DLD1 (cell line): ENCODE results near the gene TUBA3D.
"Not testable (repeated sequence)": the region's sequence is repeated elsewhere in the genome, so short reads cannot be mapped to it uniquely, and the experiment has no call there.

ENCODE experiments used
- in situ Hi-C: cut with HindIII; loops from 2 replicates; pipeline ENCODE4 v1.10.0; 2017; ENCODE audit warnings: low sequenced_read_pairs

TUBA3D gene

DNA sequence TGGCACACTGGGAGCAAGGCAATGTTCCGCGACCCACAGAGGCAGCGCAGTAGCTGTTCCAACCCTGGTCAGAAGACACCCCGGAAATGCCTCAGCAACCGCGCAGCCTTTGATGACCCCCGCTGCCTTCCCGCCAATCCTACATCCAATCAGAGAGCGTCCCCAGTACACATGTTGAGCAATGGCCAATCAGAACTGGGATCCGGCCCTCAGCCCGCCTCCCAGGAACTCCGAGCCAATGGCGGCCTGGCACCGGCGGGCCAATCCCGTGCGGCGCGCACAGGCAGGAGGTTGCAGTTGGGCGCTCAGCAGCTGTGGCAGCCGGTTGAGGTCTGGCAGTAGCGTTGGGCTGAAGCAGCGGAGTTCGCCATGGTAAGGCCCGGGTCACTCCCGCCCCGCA lies at the start of gene TUBA3D:
Gene TUBA3D, plus strand, starts transcription at position 289 of the 400 bp plus-strand sequence. Its CDS starts 81 bp downstream, at position 370.
- in situ Hi-C loops: no loop called here

DNA sequence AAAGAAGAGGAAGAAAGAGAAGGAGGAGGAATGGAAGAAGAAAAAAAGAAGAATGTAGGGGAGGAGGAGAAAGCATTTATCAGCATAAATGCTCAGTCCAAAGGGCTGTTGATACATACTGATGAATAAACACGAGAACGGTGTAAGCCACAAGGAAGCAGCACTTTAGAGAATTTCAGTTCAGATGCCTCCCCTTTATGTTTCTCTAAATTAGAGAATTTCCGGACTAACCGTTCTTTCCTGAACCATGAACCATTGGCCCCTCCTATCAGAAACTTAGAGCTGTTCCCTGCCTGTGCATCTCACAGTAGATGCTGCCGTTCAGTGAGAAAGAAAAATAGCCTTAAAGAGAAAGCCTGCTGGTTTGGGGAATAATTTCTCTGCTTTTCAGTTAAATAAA lies 49.2 kb upstream of the TUBA3D start:
- in situ Hi-C loops: no loop called here

DNA sequence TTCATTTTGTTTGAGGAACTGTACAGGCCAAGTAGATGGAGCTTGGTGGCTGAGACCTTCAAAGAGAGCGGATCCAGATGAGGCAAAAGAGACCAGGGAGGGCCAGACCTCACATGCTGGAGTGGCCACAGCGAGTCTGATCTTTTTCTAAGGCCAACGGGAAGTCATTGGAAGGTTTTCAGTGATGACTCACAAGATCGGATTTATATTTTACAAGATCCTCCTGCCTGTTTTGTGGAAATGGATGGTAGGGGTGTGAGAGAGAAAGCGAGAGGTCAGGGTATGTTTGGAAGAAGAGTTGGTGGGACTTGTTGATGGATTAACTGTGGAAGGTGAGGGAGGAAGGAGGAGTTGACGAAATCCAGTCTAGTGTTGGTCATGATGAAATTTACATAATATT lies 44.6 kb upstream of the TUBA3D start:
- in situ Hi-C loops: no loop called here

DNA sequence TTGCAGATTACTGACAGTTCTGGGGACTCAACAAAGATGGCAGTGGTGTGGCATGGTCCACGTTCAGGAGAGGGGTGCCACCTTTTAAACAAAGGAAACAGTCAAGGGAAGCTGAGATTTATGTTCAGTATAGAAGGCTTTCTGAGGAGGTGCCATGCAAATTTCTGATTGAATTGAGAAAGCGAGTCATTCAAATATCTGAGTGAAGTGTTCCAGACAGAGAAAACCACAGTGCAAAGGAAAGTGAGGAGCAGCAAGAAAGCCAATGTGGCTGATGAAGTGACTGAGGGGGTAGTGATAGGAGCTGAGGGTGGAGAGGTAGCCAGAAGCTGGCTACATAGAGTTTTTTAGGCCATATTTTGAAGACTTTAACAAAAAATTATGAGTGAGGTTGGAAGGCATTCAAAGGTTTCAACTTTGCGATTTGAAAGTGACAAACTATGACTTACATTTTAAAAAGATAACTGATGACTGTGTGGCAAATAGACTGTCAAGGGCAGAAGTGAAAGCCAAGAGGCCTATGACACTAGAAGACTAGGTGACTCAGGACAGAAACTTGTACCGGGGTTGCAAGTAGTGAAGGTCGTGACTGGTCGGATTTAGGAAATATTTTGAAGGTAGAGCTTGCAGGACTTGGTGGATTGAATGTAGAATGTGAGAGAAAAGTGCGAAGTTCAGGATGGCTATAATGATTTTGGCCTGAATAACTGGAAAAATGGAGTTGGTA lies 35.0 kb upstream of the TUBA3D start:
- in situ Hi-C loops: not testable (repeated sequence)

DNA sequence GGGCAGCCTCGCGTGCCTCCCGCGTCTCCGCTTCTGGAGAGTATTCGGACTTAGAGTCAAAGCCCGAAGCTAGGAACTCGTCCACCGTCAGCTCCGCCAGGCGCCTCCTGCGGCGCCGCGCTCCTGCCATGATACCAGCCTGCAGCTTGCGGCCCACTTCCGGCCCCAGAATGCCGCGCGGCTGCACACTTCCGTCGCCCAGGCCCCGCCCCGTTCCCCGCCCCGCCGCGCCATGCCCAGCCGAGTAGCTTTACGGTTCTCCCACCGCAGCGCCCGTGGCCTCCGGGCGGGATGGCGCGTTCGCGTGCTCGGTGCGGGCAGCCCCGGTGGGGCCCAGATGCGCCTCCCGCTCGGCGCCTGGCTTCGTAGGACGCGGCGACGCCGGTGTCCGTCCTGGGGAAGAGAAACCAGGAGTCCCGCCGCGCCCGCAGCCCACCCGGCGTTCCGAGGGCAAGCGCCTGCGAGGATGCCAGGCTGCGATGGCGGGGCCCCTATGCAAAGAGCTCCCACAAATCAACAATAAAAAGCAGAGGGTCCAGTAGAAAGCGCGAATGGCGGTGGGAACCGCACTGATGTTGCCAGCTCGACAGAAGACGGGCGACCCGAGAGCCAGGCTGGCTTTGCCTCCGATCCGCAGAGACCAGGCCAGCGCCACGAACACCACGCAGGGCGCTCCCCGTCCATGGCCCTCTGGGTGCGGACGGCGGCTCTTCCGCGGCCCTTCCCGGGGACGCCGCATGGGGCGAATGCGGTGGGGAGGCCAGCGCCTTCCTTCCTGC lies 31.0 kb upstream of the TUBA3D start:
- in situ Hi-C loops: not testable (repeated sequence)

DNA sequence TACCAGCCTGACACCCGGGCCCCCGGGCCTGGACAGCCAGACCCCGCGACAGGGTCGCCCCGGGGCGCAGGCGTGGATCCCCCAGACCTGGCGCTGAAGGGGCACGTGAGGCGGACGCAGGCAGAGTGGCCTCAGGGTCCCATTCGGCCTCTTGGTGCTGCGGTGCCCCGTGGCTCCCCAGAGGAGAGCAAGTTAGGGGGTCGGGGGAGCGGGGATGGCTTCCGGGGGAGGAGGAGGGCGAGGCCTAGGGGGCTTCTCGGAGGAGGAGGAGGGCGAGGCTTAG lies 30.5 kb upstream of the TUBA3D start:
- in situ Hi-C loops: not testable (repeated sequence)

DNA sequence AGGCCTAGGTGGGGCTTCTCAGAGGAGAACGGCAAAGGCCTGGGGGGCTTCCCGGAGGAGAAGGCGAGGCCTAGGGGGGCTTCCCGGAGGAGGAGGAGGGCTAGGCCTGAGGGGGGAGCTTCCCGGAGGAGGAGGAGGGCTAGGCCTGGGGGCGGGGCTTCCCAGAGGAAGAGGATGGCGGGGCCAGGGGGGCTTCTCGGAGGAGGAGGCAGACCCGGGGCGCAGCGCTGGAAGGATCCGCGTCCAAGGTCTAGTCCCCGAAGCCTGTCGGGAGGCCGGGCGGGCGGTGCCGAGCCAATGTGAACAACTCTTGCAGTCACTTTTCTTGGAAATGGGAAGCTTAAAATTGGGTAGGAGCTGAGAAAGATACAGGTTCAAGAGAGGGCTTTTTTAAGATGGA lies 30.0 kb upstream of the TUBA3D start:
- in situ Hi-C loops: no loop called here

DNA sequence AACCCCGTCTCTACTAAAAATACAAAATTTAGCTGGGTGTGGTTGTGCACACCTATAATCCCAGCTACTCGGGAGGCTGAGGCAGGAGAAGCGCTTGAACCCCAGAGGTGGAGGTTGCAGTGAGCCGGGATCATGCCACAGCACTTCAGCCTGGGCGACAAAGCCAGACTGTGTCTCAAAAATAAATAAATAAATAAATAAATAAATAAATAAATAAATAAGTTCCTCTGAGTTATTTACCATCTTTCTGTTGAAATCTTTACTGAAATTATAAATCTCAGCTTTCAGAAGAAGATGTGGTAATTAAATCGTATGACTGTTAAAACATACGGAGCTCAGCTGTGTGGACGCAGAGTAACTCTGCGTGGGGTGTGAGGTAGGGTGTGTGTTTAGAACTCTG lies 27.9 kb upstream of the TUBA3D start:
- in situ Hi-C loops: not testable (repeated sequence)

DNA sequence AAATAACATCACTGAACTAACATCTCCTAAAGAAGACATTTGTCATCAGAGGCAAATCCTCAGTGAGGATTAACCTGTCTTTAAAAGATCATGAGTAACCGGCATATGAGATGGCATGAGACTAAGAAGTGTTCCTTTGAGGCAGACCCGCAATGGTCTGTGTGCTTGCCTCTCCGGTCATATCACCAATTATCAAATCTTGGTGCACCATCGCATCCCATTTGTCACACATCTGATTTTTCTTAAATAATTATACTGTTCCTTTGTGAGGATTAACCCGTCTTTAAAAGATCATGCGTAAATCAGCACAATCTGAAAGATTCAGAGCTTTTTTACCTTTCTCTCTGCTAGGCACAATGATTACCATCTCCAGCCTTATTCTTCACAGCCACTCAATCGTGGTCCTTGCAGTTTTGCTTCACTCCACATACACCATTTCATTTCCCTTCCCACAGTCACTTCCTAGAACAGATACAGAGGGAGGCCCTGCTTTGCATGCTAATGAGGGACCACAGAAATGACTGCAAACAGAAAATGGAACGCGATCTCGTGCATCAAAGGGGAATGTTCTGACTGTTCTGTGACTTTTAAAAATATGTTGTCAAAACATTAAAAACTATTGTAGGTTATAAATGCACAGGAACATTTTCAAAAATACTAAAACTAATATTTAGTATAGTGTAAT lies 24.5 kb upstream of the TUBA3D start:
- in situ Hi-C loops: not testable (repeated sequence)

DNA sequence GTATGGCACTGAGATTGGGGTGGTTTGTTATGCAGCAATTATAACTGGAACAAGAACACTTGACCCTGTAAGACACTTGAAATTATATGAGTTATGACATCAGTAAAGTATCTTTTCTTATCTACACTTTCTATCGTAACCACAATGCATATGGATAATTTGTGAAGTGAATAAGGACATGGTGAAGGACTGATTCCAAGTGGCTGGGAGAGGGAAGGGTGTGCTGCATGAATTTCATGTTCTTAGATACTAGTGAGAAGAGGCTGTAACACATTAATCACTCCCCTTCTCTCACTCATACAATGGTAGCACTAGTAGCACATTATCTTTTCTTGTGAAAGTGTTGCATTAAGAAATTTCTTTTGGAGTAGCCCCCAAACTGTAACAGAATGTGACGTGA lies 21.0 kb upstream of the TUBA3D start:
- in situ Hi-C loops: not testable (repeated sequence)

DNA sequence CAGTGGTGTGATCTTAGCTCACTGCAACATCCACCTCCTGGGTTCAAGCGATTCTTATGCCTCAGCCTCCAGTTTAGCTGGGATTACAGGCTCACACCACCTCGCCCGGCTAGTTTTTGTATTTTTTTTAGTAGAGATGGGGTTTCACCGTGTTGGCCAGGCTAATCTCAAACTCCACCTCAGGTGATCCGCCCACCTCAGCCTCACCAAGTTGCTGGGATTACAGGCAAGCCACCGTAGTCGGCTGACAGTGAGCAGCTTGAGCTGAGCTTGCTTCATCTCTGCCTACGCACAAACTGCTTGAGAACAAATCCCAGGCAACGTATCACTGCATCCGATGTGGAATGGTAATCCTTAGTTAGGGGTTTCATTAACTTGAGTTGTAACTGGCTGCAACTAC lies 8.2 kb upstream of the TUBA3D start:
- in situ Hi-C loops: not testable (repeated sequence)

DNA sequence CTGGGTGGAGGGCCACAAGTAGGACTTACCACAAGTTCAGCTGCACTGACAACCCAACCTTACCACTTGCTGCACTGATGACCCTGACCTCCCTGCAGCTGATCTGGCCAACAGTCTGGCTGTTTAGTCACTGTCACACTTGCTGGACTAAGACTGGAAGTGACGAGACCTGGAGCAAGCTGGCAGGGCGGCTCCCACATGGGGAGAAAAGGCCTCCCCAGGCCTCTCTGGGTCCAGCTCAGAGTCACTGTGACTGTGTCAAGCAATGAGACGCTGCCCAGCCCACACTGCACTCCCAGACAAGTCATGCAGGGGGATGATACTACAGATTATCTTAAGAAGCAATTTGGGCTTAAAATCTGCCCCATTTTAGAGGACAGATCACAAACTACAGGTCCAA lies 5.0 kb upstream of the TUBA3D start:
- in situ Hi-C loops: not testable (repeated sequence)

DNA sequence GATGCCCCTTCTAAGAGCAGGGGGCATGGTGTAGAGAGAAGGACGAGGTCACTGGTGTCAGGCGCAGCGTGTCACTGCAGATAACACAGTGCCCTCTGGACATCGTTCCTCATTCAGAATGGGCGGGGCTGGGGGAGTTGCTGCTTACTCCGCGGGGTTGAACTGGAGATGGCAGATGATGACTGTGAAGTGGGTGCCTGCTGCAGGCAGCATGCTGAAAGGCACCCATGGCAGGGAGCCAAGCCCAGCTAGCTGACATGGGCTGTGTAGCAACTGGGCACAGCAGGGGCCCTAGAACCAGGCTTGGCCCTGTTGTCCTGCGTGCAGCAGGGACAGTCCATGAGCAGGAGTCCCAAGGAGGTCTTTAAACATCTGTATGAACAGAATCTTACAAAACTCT lies 4.3 kb upstream of the TUBA3D start:
- in situ Hi-C loops: not testable (repeated sequence)

DNA sequence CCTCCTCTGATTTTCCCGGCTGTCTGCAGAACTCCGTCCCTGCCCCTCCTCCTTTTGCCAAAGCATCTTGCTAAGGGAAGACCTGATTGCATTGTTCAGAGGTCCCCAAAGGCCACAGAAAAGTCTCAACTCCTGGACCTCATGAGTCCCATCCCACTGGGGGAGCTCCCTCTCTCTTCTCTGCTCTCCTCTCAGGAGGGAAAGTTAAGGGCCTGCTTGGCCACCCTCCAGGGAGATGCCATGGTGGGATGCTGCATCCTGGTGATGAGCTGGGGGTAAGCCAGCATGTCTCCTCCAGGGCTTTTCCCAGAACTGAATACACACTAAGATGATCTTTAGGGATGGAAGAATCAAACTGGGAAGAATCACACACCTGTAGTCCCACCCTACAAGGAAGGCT lies 2.7 kb upstream of the TUBA3D start:
- in situ Hi-C loops: not testable (repeated sequence)

DNA sequence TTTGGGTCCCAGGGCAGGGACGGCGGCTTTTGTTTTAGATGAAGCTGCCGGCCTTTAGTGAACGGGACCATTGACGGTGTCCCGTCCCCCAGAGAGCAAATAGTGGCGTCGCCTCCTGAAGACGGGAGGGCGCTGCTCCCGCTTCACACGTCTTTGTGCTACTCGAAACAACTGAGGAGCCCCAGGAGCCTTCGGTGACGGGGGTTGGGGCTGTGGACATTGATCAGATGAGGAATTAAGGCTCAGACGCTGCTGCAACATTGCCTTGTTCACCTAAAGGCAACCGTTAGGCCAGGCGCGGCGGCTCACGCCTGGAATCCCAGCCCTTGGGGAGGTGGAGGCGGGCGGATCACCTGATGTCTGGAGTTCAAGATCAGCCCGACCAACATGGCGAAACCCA lies 444 bp downstream of the TUBA3D start:
- in situ Hi-C loops: not testable (repeated sequence)

DNA sequence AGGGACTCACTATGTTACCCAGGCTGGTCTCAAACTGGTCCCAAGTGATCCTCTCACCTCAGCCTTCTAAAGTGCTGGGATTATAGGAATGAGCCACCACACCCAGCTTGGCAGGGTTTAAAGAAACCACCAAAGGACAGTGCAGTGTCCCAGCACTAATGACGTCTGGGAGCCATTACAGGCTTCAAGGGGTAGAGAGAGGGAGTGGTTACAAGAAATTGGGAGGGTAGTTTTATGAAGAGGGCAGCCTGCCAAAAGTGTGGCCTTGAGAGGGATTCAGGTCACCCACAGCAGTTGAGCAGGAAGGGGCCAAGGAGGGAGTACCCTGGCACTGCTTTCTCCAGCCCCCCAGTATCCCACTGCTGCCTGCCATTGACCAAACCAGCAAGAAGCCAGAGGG lies 1.3 kb downstream of the TUBA3D start:
- in situ Hi-C loops: not testable (repeated sequence)

DNA sequence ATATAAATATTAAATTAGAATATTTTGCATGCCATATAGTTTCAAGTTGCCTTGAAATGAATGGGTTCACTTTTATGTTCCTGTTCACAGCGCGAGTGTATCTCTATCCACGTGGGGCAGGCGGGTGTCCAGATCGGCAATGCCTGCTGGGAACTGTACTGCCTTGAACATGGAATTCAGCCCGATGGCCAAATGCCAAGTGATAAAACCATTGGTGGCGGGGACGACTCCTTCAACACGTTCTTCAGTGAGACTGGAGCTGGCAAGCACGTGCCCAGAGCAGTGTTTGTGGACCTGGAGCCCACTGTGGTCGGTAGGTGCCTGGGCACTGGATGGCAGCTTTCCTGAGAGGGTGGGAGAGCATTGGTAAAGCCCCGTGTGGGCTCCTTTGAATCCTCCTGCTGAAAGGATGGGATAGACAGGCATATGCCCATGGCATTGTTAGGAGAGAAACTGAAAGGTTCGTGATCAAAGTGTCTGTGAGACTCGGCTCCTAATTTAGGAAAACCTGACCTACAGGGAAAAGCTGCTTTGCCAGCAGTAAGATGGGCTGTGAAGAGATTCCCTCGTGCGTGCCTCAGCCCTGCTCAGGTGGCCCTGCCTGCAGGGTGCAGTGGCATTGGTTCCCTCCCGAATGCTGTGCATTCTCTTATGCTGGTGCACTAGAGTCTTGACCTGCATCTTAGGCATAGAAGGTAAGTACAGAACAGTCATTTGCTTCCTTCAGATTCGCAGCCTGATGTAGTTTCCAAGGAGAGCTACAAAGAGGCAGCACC lies 2.3 kb downstream of the TUBA3D start:
- in situ Hi-C loops: not testable (repeated sequence)

DNA sequence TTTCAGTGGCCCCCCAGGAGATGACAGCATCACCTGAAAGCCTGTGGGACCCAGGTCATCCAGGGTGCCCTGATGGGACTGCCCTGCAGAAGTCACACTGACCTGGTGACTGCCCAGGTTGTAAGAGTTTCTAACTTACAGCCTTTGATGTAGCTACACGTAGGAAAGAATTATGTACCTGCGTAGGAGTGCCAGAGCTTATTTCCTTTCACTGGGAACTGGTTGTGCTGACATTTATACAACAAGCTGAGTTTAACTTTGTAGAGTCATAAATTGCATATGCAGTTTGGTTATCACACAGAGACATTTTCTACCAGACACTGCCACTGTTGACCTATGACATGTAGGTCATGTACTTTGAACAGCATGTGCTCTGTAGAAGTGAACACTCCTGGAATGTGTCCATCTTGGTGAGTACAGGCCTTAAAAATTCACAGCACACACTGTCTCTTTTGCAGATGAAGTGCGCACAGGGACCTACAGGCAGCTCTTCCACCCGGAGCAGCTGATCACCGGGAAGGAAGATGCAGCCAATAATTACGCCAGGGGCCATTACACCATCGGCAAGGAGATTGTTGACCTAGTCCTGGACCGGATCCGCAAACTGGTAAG lies 3.0 kb downstream of the TUBA3D start:
- in situ Hi-C loops: not testable (repeated sequence)

DNA sequence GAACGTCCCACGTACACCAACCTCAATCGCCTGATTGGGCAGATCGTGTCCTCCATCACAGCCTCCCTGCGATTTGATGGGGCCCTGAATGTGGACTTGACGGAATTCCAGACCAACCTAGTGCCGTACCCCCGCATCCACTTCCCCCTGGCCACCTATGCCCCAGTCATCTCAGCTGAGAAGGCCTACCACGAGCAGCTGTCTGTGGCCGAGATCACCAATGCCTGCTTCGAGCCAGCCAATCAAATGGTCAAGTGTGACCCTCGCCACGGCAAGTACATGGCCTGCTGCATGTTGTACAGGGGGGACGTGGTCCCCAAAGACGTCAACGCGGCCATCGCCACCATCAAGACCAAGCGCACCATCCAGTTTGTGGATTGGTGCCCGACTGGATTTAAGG lies 4.4 kb downstream of the TUBA3D start:
- in situ Hi-C loops: not testable (repeated sequence)

DNA sequence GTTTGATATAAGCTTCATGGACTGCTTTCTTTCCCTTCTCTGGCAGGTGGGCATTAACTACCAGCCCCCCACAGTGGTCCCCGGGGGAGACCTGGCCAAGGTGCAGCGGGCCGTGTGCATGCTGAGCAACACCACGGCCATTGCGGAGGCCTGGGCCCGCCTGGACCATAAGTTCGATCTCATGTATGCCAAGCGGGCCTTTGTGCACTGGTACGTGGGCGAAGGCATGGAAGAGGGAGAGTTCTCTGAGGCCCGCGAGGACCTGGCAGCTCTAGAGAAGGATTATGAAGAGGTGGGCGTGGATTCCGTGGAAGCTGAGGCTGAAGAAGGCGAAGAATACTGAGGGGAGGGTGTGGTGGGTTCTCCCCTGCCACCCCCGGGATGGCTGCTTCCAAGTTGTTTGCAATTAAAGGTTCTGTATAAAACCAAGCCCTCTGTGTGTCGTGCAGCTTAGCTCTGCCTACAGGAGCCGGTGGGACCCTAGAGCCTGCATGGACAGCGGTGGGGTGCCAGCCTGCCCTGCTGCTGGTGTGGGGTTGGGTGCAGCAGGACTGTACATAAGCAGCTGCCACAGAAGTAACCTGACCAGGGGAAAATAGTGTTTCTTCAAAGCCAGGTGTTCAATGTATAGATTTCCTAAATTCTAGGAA lies 6.7 kb downstream of the TUBA3D start:
- in situ Hi-C loops: not testable (repeated sequence)
